GM23338 (cell line): Measurements from ENCODE around the gene PDE3A. TPM values are rescaled to one million over a fixed set of nuclear protein-coding genes. Genes with fewer than 3 reads are reported as not detected.

Source experiments
- ATAC-seq: fragments of 200-7000 bp; cut with Tn5 transposase; 3 replicates; pipeline ENCODE4 v1.9.1; 2020
- DNase-seq: peaks from one replicate; pipeline ENCODE4 v3.0.0-alpha.2; 2015; ENCODE audit warnings: low spot score
- H2AFZ ChIP-seq: fragments of 200-600 bp; sonication (generic); 2 replicates; pipeline ENCODE4 v1.8.0; 2016; ENCODE audit warnings: antibody characterized with exemption, mild to moderate bottlenecking, moderate library complexity
- H3F3A ChIP-seq: fragments of 200-600 bp; sonication (generic); replicated peaks from 2 replicates; pipeline ENCODE4 v1.8.0; 2017; ENCODE audit warnings: antibody characterized with exemption, mixed run types, low read depth
- H3K27ac ChIP-seq: fragments of 200-600 bp; sonication (generic); 2 replicates; pipeline ENCODE4 v1.6.1; 2016; ENCODE audit warnings: low read depth
- H3K27me3 ChIP-seq: fragments of 200-600 bp; sonication (generic); 2 replicates; pipeline ENCODE4 v1.8.0; 2016; ENCODE audit warnings: mild to moderate bottlenecking, mixed run types, moderate library complexity; ENCODE audit not compliant: insufficient read depth
- H3K36me3 ChIP-seq: fragments of 200-600 bp; sonication (generic); 2 replicates; pipeline ENCODE4 v1.8.0; 2016; ENCODE audit warnings: mild to moderate bottlenecking; ENCODE audit not compliant: insufficient read depth
- H3K4me1 ChIP-seq: fragments of 200-600 bp; sonication (generic); 2 replicates; pipeline ENCODE4 v1.8.0; 2016; ENCODE audit warnings: mild to moderate bottlenecking, moderate library complexity; ENCODE audit not compliant: insufficient read depth
- H3K4me2 ChIP-seq: fragments of 200-600 bp; sonication (generic); 2 replicates; pipeline ENCODE4 v1.7.1; 2017; ENCODE audit warnings: mixed run types
- H3K4me3 ChIP-seq: fragments of 200-600 bp; sonication (generic); 2 replicates; pipeline ENCODE4 v1.6.1; 2016; ENCODE audit warnings: mixed run types
- H3K79me2 ChIP-seq: fragments of 200-600 bp; sonication (generic); replicated peaks from 2 replicates; pipeline ENCODE4 v1.8.0; 2017; ENCODE audit warnings: mild to moderate bottlenecking; ENCODE audit not compliant: insufficient read depth
- H3K9me2 ChIP-seq: fragments of 200-600 bp; sonication (generic); 2 replicates; pipeline ENCODE4 v1.8.0; 2017; ENCODE audit not compliant: insufficient read depth
- H4K20me1 ChIP-seq: fragments of 200-600 bp; sonication (generic); replicated peaks from 2 replicates; pipeline ENCODE4 v1.8.0; 2017; ENCODE audit warnings: mild to moderate bottlenecking; ENCODE audit not compliant: insufficient read depth
- H3K27ac Mint-ChIP-seq: 2 replicates; pipeline ENCODE4 v1.8.0; 2020; ENCODE audit warnings: inconsistent platforms, mild to moderate bottlenecking, moderate library complexity, mixed read lengths
- H3K27me3 Mint-ChIP-seq: 3 replicates; pipeline ENCODE4 v1.8.0; 2022; ENCODE audit warnings: low read depth, mild to moderate bottlenecking, moderate library complexity, mixed read lengths, inconsistent platforms; ENCODE audit not compliant: insufficient read depth, poor library complexity
- H3K36me3 Mint-ChIP-seq: 3 replicates; pipeline ENCODE4 v1.8.0; 2021; ENCODE audit warnings: low read depth, mild to moderate bottlenecking, inconsistent platforms, moderate library complexity, mixed read lengths
- H3K4me1 Mint-ChIP-seq: 3 replicates; pipeline ENCODE4 v1.8.0; 2020; ENCODE audit warnings: mild to moderate bottlenecking, inconsistent platforms, mixed read lengths
- H3K4me3 Mint-ChIP-seq: 3 replicates; pipeline ENCODE4 v1.8.0; 2021; ENCODE audit warnings: moderate library complexity, mild to moderate bottlenecking, inconsistent platforms, mixed read lengths
- H3K9me3 Mint-ChIP-seq: 3 replicates; pipeline ENCODE4 v1.8.0; 2020; ENCODE audit warnings: moderate library complexity, mild to moderate bottlenecking, inconsistent platforms, mixed read lengths
- CREB1 ChIP-seq: fragments of 250-450 bp; sonication (Bioruptor Pico); IDR thresholded peaks from 2 replicates; pipeline ENCODE4 v1.5.0; 2020; ENCODE audit warnings: low read depth, mild to moderate bottlenecking, moderate library complexity
- EZH2 ChIP-seq: fragments of 200-600 bp; sonication (generic); IDR thresholded peaks from one replicate; pipeline ENCODE4 v1.8.0; 2017; ENCODE audit warnings: antibody characterized with exemption, mild to moderate bottlenecking, low read depth; ENCODE audit not compliant: unreplicated experiment
- EZH2phosphoT487 ChIP-seq: fragments of 200-600 bp; sonication (generic); IDR thresholded peaks from one replicate; pipeline ENCODE4 v1.8.1; 2018; ENCODE audit warnings: antibody characterized with exemption; ENCODE audit not compliant: unreplicated experiment
- JUNB ChIP-seq: IDR thresholded peaks from one replicate; pipeline ENCODE4 v1.6.1; 2016; ENCODE audit warnings: antibody characterized with exemption; ENCODE audit not compliant: unreplicated experiment
- NANOG ChIP-seq: IDR thresholded peaks from 2 replicates; pipeline ENCODE4 v1.6.1; 2016; ENCODE audit warnings: antibody characterized with exemption, borderline replicate concordance
- POLR2AphosphoS5 ChIP-seq: IDR thresholded peaks from 2 replicates; pipeline ENCODE4 v1.6.1; 2016; ENCODE audit warnings: antibody characterized with exemption, low read depth
- STAT1 ChIP-seq: IDR thresholded peaks from one replicate; pipeline ENCODE4 v1.6.1; 2016; ENCODE audit warnings: antibody characterized with exemption; ENCODE audit not compliant: unreplicated experiment
- ZNF114 ChIP-seq: fragments of 250-450 bp; sonication (Bioruptor Pico); IDR thresholded peaks from 2 replicates; pipeline ENCODE4 v1.5.0; 2020; ENCODE audit warnings: mild to moderate bottlenecking, moderate library complexity
- ZNF331 ChIP-seq: fragments of 250-450 bp; sonication (Bioruptor Pico); IDR thresholded peaks from 2 replicates; pipeline ENCODE4 v1.5.0; 2020; ENCODE audit warnings: low read depth, mild to moderate bottlenecking, moderate library complexity
- polyA plus RNA-seq: library from polyadenylated mRNA; unstranded; fragments of >200 nt; fragmentation: Nextera tagmentation; extraction: Ambion mirVana; gene quantifications from 2 replicates; pipeline ENCODE4 v1.2.1, GENCODE V29; 2016
- total RNA-seq: library from RNA; depleted of rRNA; stranded (reverse); fragments of >200 nt; shearing (Covaris generic); gene quantifications from 2 replicates; pipeline ENCODE4 v1.2.3, GENCODE V29; 2014
- TF ChIP-seq, protein P1 (sequence below), 2 experiments: fragments of 200-600 bp in 1 of 2; sonication (generic) in 1 of 2; conservative IDR thresholded peaks; 2 replicates each; pipeline versions ENCODE4 v1.5.1 to v1.6.1; 2016 to 2017; ENCODE audit warnings: antibody characterized with exemption in 2 of 2, low read depth in 2 of 2, mild to moderate bottlenecking in 2 of 2, moderate library complexity in 1 of 2
- TF ChIP-seq, protein P2 (sequence below): IDR thresholded peaks from one replicate; pipeline ENCODE4 v1.6.1; 2018; ENCODE audit warnings: antibody characterized with exemption; ENCODE audit not compliant: unreplicated experiment
- TF ChIP-seq, protein P3 (sequence below): IDR thresholded peaks from 2 replicates; pipeline ENCODE4 v1.6.1; 2016; ENCODE audit warnings: antibody characterized with exemption

Gene PDE3A
- total and polyA plus RNA-seq, 2 experiments from 2014 or later = 2.7 to 9.2 TPM

DNA sequence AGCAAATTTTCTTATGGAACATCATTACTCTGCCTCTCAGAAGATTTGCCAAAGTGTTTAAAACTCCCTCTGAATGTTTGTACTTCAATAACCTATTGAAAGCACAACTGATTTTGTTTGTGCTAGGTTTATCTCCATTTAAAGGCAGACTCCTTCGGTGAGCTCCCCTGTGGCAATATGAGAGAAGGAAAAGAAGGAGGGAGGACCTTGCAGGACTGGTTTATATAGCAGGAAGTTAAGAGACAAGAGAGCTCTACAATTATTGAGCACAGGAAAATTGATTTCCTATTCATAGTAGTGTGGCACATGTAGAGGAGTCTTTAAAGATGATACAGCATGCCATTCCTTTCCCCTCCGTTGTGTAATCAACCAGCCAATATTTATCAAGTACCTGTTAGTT is 75.5 kb downstream of the PDE3A start:
- H3K79me2 ChIP-seq = no peaks in the 10 kb centered on the region
- no peaks in the 10 kb centered on the region for H3K9me2 ChIP-seq
- Mint-ChIP-seq H3K27ac (peak overlapping the region; percentile 41; the same call in 1 of the 2 replicates), H3K27me3 (no peaks in the 10 kb centered on the region), H3K9me3 (no peaks in the 10 kb centered on the region), H3K36me3 (no peaks in the 10 kb centered on the region), H3K4me1 (peaks cover 38% of the 10 kb centered on the region), H3K4me3 (no peak overlapping the region)
- DNase-seq = no peak
- peak; percentile 51; the same call in 1 of the 3 replicates for ATAC-seq
- H4K20me1 ChIP-seq = no peaks in the 10 kb centered on the region
- TF ChIP-seq JUNB = no peak
- no peak for TF ChIP-seq NANOG
- TF ChIP-seq STAT1 = no peak
- TF ChIP-seq EZH2phosphoT487 = no peak
- TF ChIP-seq POLR2AphosphoS5 = no peak
- no peak for TF ChIP-seq ZNF114 (CRISPR knock-in tag)
- TF ChIP-seq ZNF331 (CRISPR knock-in tag) = no peak
- TF ChIP-seq, protein P1, sequence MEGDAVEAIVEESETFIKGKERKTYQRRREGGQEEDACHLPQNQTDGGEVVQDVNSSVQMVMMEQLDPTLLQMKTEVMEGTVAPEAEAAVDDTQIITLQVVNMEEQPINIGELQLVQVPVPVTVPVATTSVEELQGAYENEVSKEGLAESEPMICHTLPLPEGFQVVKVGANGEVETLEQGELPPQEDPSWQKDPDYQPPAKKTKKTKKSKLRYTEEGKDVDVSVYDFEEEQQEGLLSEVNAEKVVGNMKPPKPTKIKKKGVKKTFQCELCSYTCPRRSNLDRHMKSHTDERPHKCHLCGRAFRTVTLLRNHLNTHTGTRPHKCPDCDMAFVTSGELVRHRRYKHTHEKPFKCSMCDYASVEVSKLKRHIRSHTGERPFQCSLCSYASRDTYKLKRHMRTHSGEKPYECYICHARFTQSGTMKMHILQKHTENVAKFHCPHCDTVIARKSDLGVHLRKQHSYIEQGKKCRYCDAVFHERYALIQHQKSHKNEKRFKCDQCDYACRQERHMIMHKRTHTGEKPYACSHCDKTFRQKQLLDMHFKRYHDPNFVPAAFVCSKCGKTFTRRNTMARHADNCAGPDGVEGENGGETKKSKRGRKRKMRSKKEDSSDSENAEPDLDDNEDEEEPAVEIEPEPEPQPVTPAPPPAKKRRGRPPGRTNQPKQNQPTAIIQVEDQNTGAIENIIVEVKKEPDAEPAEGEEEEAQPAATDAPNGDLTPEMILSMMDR (conservative IDR thresholded peaks at IDR 0.05; ENCODE audit: low read depth in 2 of 2) = no peak
- TF ChIP-seq CREB1 = no peak
- TF ChIP-seq EZH2 = no peak
- TF ChIP-seq, protein P2, sequence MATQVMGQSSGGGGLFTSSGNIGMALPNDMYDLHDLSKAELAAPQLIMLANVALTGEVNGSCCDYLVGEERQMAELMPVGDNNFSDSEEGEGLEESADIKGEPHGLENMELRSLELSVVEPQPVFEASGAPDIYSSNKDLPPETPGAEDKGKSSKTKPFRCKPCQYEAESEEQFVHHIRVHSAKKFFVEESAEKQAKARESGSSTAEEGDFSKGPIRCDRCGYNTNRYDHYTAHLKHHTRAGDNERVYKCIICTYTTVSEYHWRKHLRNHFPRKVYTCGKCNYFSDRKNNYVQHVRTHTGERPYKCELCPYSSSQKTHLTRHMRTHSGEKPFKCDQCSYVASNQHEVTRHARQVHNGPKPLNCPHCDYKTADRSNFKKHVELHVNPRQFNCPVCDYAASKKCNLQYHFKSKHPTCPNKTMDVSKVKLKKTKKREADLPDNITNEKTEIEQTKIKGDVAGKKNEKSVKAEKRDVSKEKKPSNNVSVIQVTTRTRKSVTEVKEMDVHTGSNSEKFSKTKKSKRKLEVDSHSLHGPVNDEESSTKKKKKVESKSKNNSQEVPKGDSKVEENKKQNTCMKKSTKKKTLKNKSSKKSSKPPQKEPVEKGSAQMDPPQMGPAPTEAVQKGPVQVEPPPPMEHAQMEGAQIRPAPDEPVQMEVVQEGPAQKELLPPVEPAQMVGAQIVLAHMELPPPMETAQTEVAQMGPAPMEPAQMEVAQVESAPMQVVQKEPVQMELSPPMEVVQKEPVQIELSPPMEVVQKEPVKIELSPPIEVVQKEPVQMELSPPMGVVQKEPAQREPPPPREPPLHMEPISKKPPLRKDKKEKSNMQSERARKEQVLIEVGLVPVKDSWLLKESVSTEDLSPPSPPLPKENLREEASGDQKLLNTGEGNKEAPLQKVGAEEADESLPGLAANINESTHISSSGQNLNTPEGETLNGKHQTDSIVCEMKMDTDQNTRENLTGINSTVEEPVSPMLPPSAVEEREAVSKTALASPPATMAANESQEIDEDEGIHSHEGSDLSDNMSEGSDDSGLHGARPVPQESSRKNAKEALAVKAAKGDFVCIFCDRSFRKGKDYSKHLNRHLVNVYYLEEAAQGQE = no peak
- no peak overlapping the region for H2AFZ ChIP-seq
- H3K27me3 ChIP-seq = no peaks in the 10 kb centered on the region
- no peaks in the 10 kb centered on the region for H3K36me3 ChIP-seq
- H3F3A ChIP-seq = no peaks in the 10 kb centered on the region
- peaks cover 42% of the 10 kb centered on the region for H3K4me1 ChIP-seq
- no peak overlapping the region for H3K4me3 ChIP-seq
- H3K27ac ChIP-seq = no peak overlapping the region
- peak overlapping the region; percentile 30; the same call in 1 of the 2 replicates for H3K4me2 ChIP-seq

DNA sequence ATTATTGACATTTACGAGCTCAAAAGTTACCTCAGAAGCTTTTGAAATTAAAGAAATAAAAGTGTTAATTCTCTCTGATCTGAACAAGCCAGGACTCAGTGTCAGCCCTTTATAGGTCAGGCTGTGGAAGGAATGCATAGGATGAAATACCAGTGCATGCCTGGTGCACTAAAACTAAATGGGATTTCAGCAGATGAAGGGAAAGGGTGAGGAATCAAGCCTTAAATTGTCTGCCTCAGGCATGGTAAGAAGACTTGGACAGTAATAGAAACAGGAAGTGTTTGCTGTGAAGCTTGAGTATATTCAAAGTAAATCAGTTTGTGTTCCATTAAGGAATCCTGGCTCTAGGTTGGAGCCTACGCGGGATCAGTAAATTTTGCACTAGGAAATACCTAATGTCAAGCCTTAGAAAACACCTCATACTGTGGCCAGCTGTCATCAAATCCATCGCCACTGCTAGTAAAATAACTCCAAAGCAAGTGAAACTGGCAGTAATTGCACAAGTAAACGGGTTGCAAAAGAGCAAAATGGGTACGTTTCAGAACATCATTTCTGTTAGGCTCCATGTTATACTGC is 76.3 kb downstream of the PDE3A start:
- Histone ChIP-seq H3K4me3 (no peak overlapping the region), H2AFZ (no peak overlapping the region), H3K27me3 (no peaks in the 10 kb centered on the region), H3K4me2 (0 out of 2 replicates have a peak overlapping the region, but pooled peaks have one; percentile 30), H3K9me2 (no peaks in the 10 kb centered on the region), H4K20me1 (no peaks in the 10 kb centered on the region), H3K4me1 (peaks cover 51% of the 10 kb centered on the region), H3K27ac (no peak overlapping the region), H3K36me3 (no peaks in the 10 kb centered on the region), H3F3A (no peaks in the 10 kb centered on the region), H3K79me2 (no peaks in the 10 kb centered on the region)
- Mint-ChIP-seq H3K4me3 (no peak overlapping the region), H3K36me3 (no peaks in the 10 kb centered on the region), H3K27me3 (no peaks in the 10 kb centered on the region), H3K9me3 (no peaks in the 10 kb centered on the region), H3K27ac (no peak overlapping the region), H3K4me1 (peaks cover 45% of the 10 kb centered on the region)
- DNase-seq (no peak), ATAC-seq (peak; percentile 75)
- TF ChIP-seq STAT1 (no peak), ZNF114 (CRISPR knock-in tag) (no peak), EZH2 (no peak), POLR2AphosphoS5 (no peak), ZNF331 (CRISPR knock-in tag) (no peak), NANOG (no peak), CREB1 (no peak)
- TF ChIP-seq, protein P2 = no peak
- TF ChIP-seq, protein P3, sequence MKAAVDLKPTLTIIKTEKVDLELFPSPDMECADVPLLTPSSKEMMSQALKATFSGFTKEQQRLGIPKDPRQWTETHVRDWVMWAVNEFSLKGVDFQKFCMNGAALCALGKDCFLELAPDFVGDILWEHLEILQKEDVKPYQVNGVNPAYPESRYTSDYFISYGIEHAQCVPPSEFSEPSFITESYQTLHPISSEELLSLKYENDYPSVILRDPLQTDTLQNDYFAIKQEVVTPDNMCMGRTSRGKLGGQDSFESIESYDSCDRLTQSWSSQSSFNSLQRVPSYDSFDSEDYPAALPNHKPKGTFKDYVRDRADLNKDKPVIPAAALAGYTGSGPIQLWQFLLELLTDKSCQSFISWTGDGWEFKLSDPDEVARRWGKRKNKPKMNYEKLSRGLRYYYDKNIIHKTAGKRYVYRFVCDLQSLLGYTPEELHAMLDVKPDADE = no peak
